Psoas muscle (tissue), 8 donors: ENCODE results near the gene GTF2IRD1. TPM values are rescaled to one million over a fixed set of nuclear protein-coding genes. Genes with fewer than 3 reads are reported as not detected.

Experiments used
- ATAC-seq, 4 donors: fragments of 200-7000 bp; cut with Tn5 transposase; one replicate each; pipeline ENCODE4 v1.9.1; 2020; ENCODE audit warnings: moderate library complexity in 3 of 4, mild to moderate bottlenecking in 2 of 4
- DNase-seq, 2 donors: peaks; one replicate each; pipeline ENCODE4 v3.0.0-alpha.2; 2020
- H3K27ac ChIP-seq: fragments of 200-600 bp; one replicate; pipeline ENCODE4 v1.8.0; 2022
- H3K27me3 ChIP-seq, 3 donors: fragments of 200-600 bp in 1 of 3; one replicate each; pipeline versions ENCODE4 v1.6.1 to v1.8.0; 2013 to 2022; ENCODE audit warnings: low read length in 2 of 3, mild to moderate bottlenecking in 2 of 3, moderate library complexity in 1 of 3; ENCODE audit not compliant: insufficient read depth in 3 of 3
- H3K36me3 ChIP-seq, 2 donors: fragments of 200-600 bp in 1 of 2; one replicate each; pipeline versions ENCODE4 v1.6.1 to v1.8.0; 2013 to 2022; ENCODE audit warnings: low read depth in 1 of 2, mild to moderate bottlenecking in 1 of 2, moderate library complexity in 1 of 2; ENCODE audit not compliant: insufficient read depth in 1 of 2
- H3K4me1 ChIP-seq: fragments of 200-600 bp; one replicate; pipeline ENCODE4 v1.8.0; 2022
- H3K4me3 ChIP-seq: fragments of 200-600 bp; one replicate; pipeline ENCODE4 v1.8.0; 2022; ENCODE audit warnings: mild to moderate bottlenecking
- H3K9me3 ChIP-seq: fragments of 200-600 bp; one replicate; pipeline ENCODE4 v1.8.0; 2022
- CTCF ChIP-seq: fragments of 200-600 bp; IDR thresholded peaks from one replicate; pipeline ENCODE4 v1.8.0; 2022; ENCODE audit warnings: antibody characterized with exemption
- WGBS, 3 donors: extraction: QIAGEN DNeasy Blood & Tissue Kit; methylation state at CpG; one replicate each; pipeline versions ENCODE4 v1.1.6 to v1.1.7; 2013; 5-methylcytosine and 5-hydroxymethylcytosine counted together
- intact Hi-C, 2 donors: fragments of 100-400 bp; cut with DNase I; formaldehyde crosslinking; loops; one replicate each; pipeline versions ENCODE4 v1.11.0 to v1.14.2; 2022
- polyA plus RNA-seq, 3 donors: library from polyadenylated mRNA; stranded (reverse); fragments of 200-250 nt; gene quantifications; one replicate each; pipeline ENCODE4 v1.2.3, GENCODE V29; 2013
- total RNA-seq, 4 donors: library from RNA; stranded (reverse); fragmentation: NEBNext Ultra II Directional in 2 of 4; extraction: Animal tissue kit (Norgen Biotek cat#: 25700) in 2 of 4; gene quantifications; one replicate each; pipeline versions ENCODE4 v1.2.1 to v1.2.4, GENCODE V29; 2021 to 2023
- donor health status: healthy with polysubstance abuse.
- donor health status: DM: no; HTN: no; CAD: no; lungs with moderate emphysema.
- donor health status: Bipolar disorder and iron deficiency.
- donor health status: healthy.
- donor health status: DM: yes; HTN: yes; CAD: no.
- donor health status: DM: no; HTN: no; CAD: no.
- donor health status: DM: no; HTN: no; CAD: no.
- donor health status: DM: yes; HTN: yes; CAD: no.

Gene GTF2IRD1
- total and polyA plus RNA-seq, 7 donors: 40.5 to 149 (median 61.7) TPM

GRCh38 chr7:74502216-74502891 is 48.6 kb downstream of the GTF2IRD1 start:
- no peaks in the 10 kb centered on the region for H3K27me3 ChIP-seq
- 32 to 49% (median 33%) methylated on average over 14 of the region's 14 CpGs for WGBS, 3 donors
- H3K9me3 ChIP-seq: no peaks in the 10 kb centered on the region
- DNase-seq: peak; percentile 80 to 94
- intact Hi-C loops: no loop called here
- peaks cover 0 to 7% of the 10 kb centered on the region in 2 donors for H3K36me3 ChIP-seq
- peak overlapping the region; percentile 89 for H3K27ac ChIP-seq
- peaks cover 17% of the 10 kb centered on the region for H3K4me1 ChIP-seq
- no peak for TF ChIP-seq CTCF
- no peak overlapping the region for H3K4me3 ChIP-seq
- peak; percentile 71 to 88 (median 77) for ATAC-seq

GRCh38 chr7:74503061-74503460 is 49.4 kb downstream of the GTF2IRD1 start:
- ATAC-seq: peak in 2 of 4 donors; percentile 36 to 53

GRCh38 chr7:74503943-74504342 is 50.2 kb downstream of the GTF2IRD1 start:
- intact Hi-C loops: no loop called here
- 96 to 99% (median 97%) methylated on average over 8 of the region's 8 CpGs for WGBS, 3 donors
- H3K9me3 ChIP-seq: no peaks in the 10 kb centered on the region
- ATAC-seq (no peak), DNase-seq (no peak)
- peaks cover 0 to 12% of the 10 kb centered on the region in 2 donors for H3K36me3 ChIP-seq
- H3K27me3 ChIP-seq: no peaks in the 10 kb centered on the region
- H3K4me1 ChIP-seq: peaks cover 17% of the 10 kb centered on the region
- TF ChIP-seq CTCF: no peak
- no peak overlapping the region for H3K27ac ChIP-seq
- no peak overlapping the region for H3K4me3 ChIP-seq

More at GRCh38 chr7:74503061-74503460, 49.4 kb downstream of the GTF2IRD1 start:
- no peak for TF ChIP-seq CTCF
- Histone ChIP-seq H3K4me3 (no peak overlapping the region), H3K4me1 (peaks cover 17% of the 10 kb centered on the region), H3K27me3 (no peaks in the 10 kb centered on the region), H3K27ac (peak overlapping the region; percentile 89), H3K9me3 (no peaks in the 10 kb centered on the region), H3K36me3 (peaks cover 0 to 4% of the 10 kb centered on the region in 2 donors)
- DNase-seq: no peak
- intact Hi-C loops: no loop called here
- WGBS, 3 donors: 60 to 62% (median 62%) methylated on average over 8 of the region's 8 CpGs

- Histone ChIP-seq H3K27me3 (no peaks in the 10 kb centered on the region), H3K4me1 (peaks cover 16% of the 10 kb centered on the region), H3K27ac (peak overlapping the region; percentile 53), H3K9me3 (no peaks in the 10 kb centered on the region), H3K4me3 (no peak overlapping the region), H3K36me3 (peaks cover 0 to 25% of the 10 kb centered on the region in 2 donors)
- 51 to 65% (median 61%) methylated on average over 20 of the region's 20 CpGs for WGBS, 3 donors
- TF ChIP-seq CTCF: no peak
- intact Hi-C loops: no loop called here
- DNase-seq: no peak
- ATAC-seq: no peak
Measured at GRCh38 chr7:74505471-74506324, 52.0 kb downstream of the GTF2IRD1 start.
